ENCODE measurements around the gene FAM222A.
A peak's percentile ranks its signal among the peaks of the same experiment; 100 is the strongest.

FAM222A gene

GRCh38 chr12:109796057-109796456, 82.4 kb downstream of the FAM222A start:
- TF ChIP-seq CTCF (IDR thresholded peaks at IDR 0.05; ENCODE audit: control insufficient read depth, insufficient read depth, low read depth, low read length, missing control alignments): no peak
- no peak for DNase-seq (ENCODE audit: low read depth)
- H3K4me3 ChIP-seq (ENCODE audit: control insufficient read depth, low read depth, low read length): no peak overlapping the region

GRCh38 chr12:109797905-109798669, 84.5 kb downstream of the FAM222A start:
- no peak for DNase-seq (ENCODE audit: low read depth)
- TF ChIP-seq CTCF (IDR thresholded peaks at IDR 0.05; ENCODE audit: control insufficient read depth, insufficient read depth, low read depth, low read length, missing control alignments): peak; percentile 21
- no peak overlapping the region for H3K4me3 ChIP-seq (ENCODE audit: control insufficient read depth, low read depth, low read length)

GRCh38 chr12:109798691-109799090, 85.1 kb downstream of the FAM222A start:
- no peak for TF ChIP-seq CTCF (IDR thresholded peaks at IDR 0.05; ENCODE audit: control insufficient read depth, insufficient read depth, low read depth, low read length, missing control alignments)
- no peak for DNase-seq (ENCODE audit: low read depth)
- no peak overlapping the region for H3K4me3 ChIP-seq (ENCODE audit: control insufficient read depth, low read depth, low read length)

GRCh38 chr12:109800536-109800935, 86.9 kb downstream of the FAM222A start:
- DNase-seq (ENCODE audit: low read depth): no peak
- no peak for TF ChIP-seq CTCF (IDR thresholded peaks at IDR 0.05; ENCODE audit: control insufficient read depth, insufficient read depth, low read depth, low read length, missing control alignments)
- H3K4me3 ChIP-seq (ENCODE audit: control insufficient read depth, low read depth, low read length): no peak overlapping the region

GRCh38 chr12:109802828-109803227, 89.2 kb downstream of the FAM222A start:
- TF ChIP-seq CTCF (IDR thresholded peaks at IDR 0.05; ENCODE audit: control insufficient read depth, insufficient read depth, low read depth, low read length, missing control alignments): no peak
- DNase-seq (ENCODE audit: low read depth): no peak
- H3K4me3 ChIP-seq (ENCODE audit: control insufficient read depth, low read depth, low read length): no peak overlapping the region

- DNase-seq (ENCODE audit: low read depth): no peak
- no peak overlapping the region for H3K4me3 ChIP-seq (ENCODE audit: control insufficient read depth, low read depth, low read length)
- TF ChIP-seq CTCF (IDR thresholded peaks at IDR 0.05; ENCODE audit: control insufficient read depth, insufficient read depth, low read depth, low read length, missing control alignments): no peak
Observed at GRCh38 chr12:109803678-109804077, 90.1 kb downstream of the FAM222A start.
